ENCODE measurements around the gene SMG6. TPM values are rescaled to one million over a fixed set of nuclear protein-coding genes. Genes with fewer than 3 reads are reported as not detected.

The SMG6 gene
- total and polyA plus RNA-seq, 2 donors (not counting 3 experiments of a cell fraction or from before 2014, with no cell fraction given) = 40.1 to 42.2 TPM

- Histone ChIP-seq H3K79me2 (ENCODE audit: control insufficient read depth, insufficient read depth, low read length) (no peaks in the 10 kb centered on the region), H3K4me3 (replicated peaks in 1 of 3; ENCODE audit: insufficient read depth in 1 of 3, low read depth in 1 of 3, low read length in 3 of 3) (no peak overlapping the region), H2AFZ (ENCODE audit: low read depth, low read length) (no peak overlapping the region), H3K27ac (ENCODE audit: insufficient read depth, low read depth, low read length) (no peak overlapping the region), H4K20me1 (replicated peaks; ENCODE audit: control insufficient read depth, extremely low read depth, insufficient read depth, low read length) (no peaks in the 10 kb centered on the region), H3K9me1 (replicated peaks; ENCODE audit: control insufficient read depth, extremely low read depth, insufficient read depth, low read length) (no peaks in the 10 kb centered on the region), H3K36me3 (ENCODE audit: control insufficient read depth in 2 of 2, extremely low read depth in 1 of 2, insufficient read depth in 2 of 2, low read length in 2 of 2) (peaks cover 3% of the 10 kb centered on the region in 2 experiments), H3K4me2 (ENCODE audit: insufficient read depth, low read length) (no peak overlapping the region), H3K4me1 (ENCODE audit: control insufficient read depth, extremely low read depth, insufficient read depth, low read length) (no peaks in the 10 kb centered on the region), H3K9ac (replicated peaks; ENCODE audit: extremely low read depth, insufficient read depth, low read length) (no peak overlapping the region), H3K27me3 (ENCODE audit: control insufficient read depth in 2 of 2, insufficient read depth in 2 of 2, low read length in 2 of 2) (no peaks in the 10 kb centered on the region), H3K9me3 (replicated peaks; ENCODE audit: control insufficient read depth, insufficient read depth, low read length) (no peaks in the 10 kb centered on the region)
- DNase-seq (ENCODE audit: low read depth, low spot score) (no peak), FAIRE-seq (no peak)
- no TSS peak for BruUV-seq (replicated peaks)
- ChIA-PET POLR2A (no interaction called here), CTCF (interaction anchor here (1.6 to 1.9 kb wide), 2 partner anchors 14 to 213 kb away, joined by 3 to 4 read pairs; partner anchors contain the start of gene HIC1)
- dilution Hi-C loops (cut with MboI; ENCODE audit: extremely low pct_ligation_motif_present, low sequenced_read_pairs) = no loop called here
- no peak for TF ChIP-seq POLR2A (IDR thresholded peaks at IDR 0.05; ENCODE audit: low read depth, low read length)
- TF ChIP-seq POLR2AphosphoS5 (IDR thresholded peaks at IDR 0.05; ENCODE audit: insufficient read depth, low read depth, low read length) = no peak
- no peak for TF ChIP-seq MAX (IDR thresholded peaks at IDR 0.05; ENCODE audit: insufficient read depth, insufficient read length)
- TF ChIP-seq FOS (IDR thresholded peaks at IDR 0.05; ENCODE audit: borderline replicate concordance, insufficient read depth, low read length) = no peak
- TF ChIP-seq EZH2 (IDR thresholded peaks at IDR 0.05; ENCODE audit: borderline replicate concordance, low read depth, low read length, severe bottlenecking) = no peak
- no peak for TF ChIP-seq CTCF (IDR thresholded peaks at IDR 0.05; ENCODE audit: extremely low read depth in 1 of 2, insufficient read depth in 1 of 2, low read depth in 1 of 2, low read length in 2 of 2)
- TF ChIP-seq JUN (IDR thresholded peaks at IDR 0.05; ENCODE audit: borderline replicate concordance, insufficient read depth, insufficient read length, low read depth) = no peak
- no peak for TF ChIP-seq GATA2 (IDR thresholded peaks at IDR 0.05; ENCODE audit: insufficient read depth, insufficient read length, low read depth, low read length)
- no peak for TF ChIP-seq MYC (IDR thresholded peaks at IDR 0.05; ENCODE audit: low read depth, low read length)
- intact Hi-C loops (cut with micrococcal nuclease) = no loop called here
These were observed 36.2 kb downstream of the SMG6 start for GRCh38 chr17:2267354-2267753.
